ENCODE data around the gene CDH6. TPM values are rescaled to one million over a fixed set of nuclear protein-coding genes. Genes with fewer than 3 reads are reported as not detected.

The CDH6 gene
- total and polyA plus RNA-seq, 2 of the 4 experiments (the other 2 are of a cell fraction), result 72.2 to 232 TPM

GRCh38 chr5:31372124-31372523 is 178.6 kb downstream of the CDH6 start:
- Histone ChIP-seq H2AK9ac (replicated peaks; ENCODE audit: low read depth, low read length, poor library complexity) (no peak overlapping the region), H4K5ac (ENCODE audit: low read depth, low read length) (no peak overlapping the region), H4K20me1 (ENCODE audit: insufficient read depth, low read length) (no peaks in the 10 kb centered on the region), H4K91ac (ENCODE audit: insufficient read depth, low read depth, low read length) (no peak overlapping the region), H2BK120ac (ENCODE audit: low read depth, low read length) (no peak overlapping the region), H3K4me3 (ENCODE audit: insufficient read depth, low read depth, low read length) (no peak overlapping the region), H3K23ac (ENCODE audit: low read depth, low read length) (no peak overlapping the region), H2BK15ac (ENCODE audit: low read depth, low read length) (no peak overlapping the region), H2BK20ac (ENCODE audit: low read depth, low read length) (no peak overlapping the region), H3K18ac (ENCODE audit: low read depth, low read length) (no peak overlapping the region), H3K27me3 (ENCODE audit: control insufficient read depth, insufficient read depth, low read length) (no peaks in the 10 kb centered on the region), H2AK5ac (ENCODE audit: low read depth, low read length) (no peak overlapping the region), H3K27ac (ENCODE audit: insufficient read depth, low read length) (no peak overlapping the region), H3K14ac (replicated peaks; ENCODE audit: low read depth, low read length) (no peak overlapping the region), H3K79me1 (ENCODE audit: low read depth in 1 of 2, low read length in 2 of 2) (no peaks in the 10 kb centered on the region), H3K9me1 (ENCODE audit: insufficient read depth, low read length) (no peaks in the 10 kb centered on the region), H2BK5ac (ENCODE audit: low read depth, low read length, poor library complexity, severe bottlenecking) (no peak overlapping the region), H4K8ac (ENCODE audit: low read depth in 2 of 2, low read length in 2 of 2) (no peak overlapping the region), H3K56ac (ENCODE audit: extremely low read depth, insufficient read depth, low read length) (no peak overlapping the region), H3K9me3 (ENCODE audit: control insufficient read depth, insufficient read depth, low read length) (no peaks in the 10 kb centered on the region), H3K4me2 (ENCODE audit: low read depth, low read length) (no peak overlapping the region), H3K4ac (ENCODE audit: low read depth, low read length) (no peak overlapping the region), H3K9ac (ENCODE audit: low read depth, low read length) (no peak overlapping the region), H3K36me3 (ENCODE audit: control insufficient read depth, insufficient read depth, low read length) (no peaks in the 10 kb centered on the region), H2AFZ (replicated peaks; ENCODE audit: low read length, poor library complexity) (no peak overlapping the region), H3K4me1 (ENCODE audit: control insufficient read depth, insufficient read depth, low read length) (no peaks in the 10 kb centered on the region; the same call in 1 of the 2 replicates)
- no TSS peak for BruUV-seq (replicated peaks)
- ATAC-seq (ENCODE audit: low read depth) (no peak), DNase-seq (no peak)
- in situ Hi-C loops (cut with MboI; ENCODE audit: low sequenced_read_pairs), result no loop called here
- intact Hi-C loops (cut with micrococcal nuclease), result no loop called here
- ChIA-PET CTCF (no interaction called here), POLR2A (ENCODE audit: unreplicated experiment) (no interaction called here)
- dilution Hi-C loops (cut with HindIII; ENCODE audit: low sequenced_read_pairs, unreplicated experiment), result no loop called here
- no CpG with 5 or more reads among the region's 1 CpG for WGBS, 2 experiments (ENCODE audit: extremely low coverage in 2 of 2, insufficient read length in 1 of 2)
- TF ChIP-seq NFE2L2 (IDR thresholded peaks at IDR 0.05; ENCODE audit: low read depth, low read length), result no peak

Data from IMR-90 (cell line).